GM12872 (cell line): ENCODE data around the gene PDCD1LG2.

Experiments used
- TF ChIP-seq, protein P1 (sequence below): IDR thresholded peaks from 3 replicates; pipeline ENCODE4 v1.5.1; 2011; ENCODE audit warnings: low read depth, mild to moderate bottlenecking, low read length, moderate library complexity; ENCODE audit not compliant: insufficient read depth

Gene PDCD1LG2

DNA sequence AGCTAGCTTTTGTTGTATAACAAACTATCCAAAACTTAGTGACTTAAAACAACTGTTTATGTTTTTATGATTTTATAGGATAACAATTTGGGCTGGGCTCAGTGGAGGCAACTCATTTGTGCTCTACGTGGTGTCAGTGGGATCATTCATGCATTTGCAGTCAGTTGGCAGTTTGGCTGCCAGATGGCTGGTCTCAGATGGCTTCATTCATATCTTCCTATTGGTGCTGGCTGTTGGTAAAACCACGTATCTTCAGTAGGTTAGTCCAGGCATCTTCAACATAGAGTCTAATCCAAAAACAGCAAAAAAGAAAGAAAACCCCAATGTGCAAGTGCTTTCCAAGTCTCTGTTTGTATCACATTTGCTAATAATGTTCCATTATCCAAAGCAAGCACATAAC, 66.9 kb downstream of the PDCD1LG2 start:
- TF ChIP-seq, protein P1, sequence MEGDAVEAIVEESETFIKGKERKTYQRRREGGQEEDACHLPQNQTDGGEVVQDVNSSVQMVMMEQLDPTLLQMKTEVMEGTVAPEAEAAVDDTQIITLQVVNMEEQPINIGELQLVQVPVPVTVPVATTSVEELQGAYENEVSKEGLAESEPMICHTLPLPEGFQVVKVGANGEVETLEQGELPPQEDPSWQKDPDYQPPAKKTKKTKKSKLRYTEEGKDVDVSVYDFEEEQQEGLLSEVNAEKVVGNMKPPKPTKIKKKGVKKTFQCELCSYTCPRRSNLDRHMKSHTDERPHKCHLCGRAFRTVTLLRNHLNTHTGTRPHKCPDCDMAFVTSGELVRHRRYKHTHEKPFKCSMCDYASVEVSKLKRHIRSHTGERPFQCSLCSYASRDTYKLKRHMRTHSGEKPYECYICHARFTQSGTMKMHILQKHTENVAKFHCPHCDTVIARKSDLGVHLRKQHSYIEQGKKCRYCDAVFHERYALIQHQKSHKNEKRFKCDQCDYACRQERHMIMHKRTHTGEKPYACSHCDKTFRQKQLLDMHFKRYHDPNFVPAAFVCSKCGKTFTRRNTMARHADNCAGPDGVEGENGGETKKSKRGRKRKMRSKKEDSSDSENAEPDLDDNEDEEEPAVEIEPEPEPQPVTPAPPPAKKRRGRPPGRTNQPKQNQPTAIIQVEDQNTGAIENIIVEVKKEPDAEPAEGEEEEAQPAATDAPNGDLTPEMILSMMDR: no peak

DNA sequence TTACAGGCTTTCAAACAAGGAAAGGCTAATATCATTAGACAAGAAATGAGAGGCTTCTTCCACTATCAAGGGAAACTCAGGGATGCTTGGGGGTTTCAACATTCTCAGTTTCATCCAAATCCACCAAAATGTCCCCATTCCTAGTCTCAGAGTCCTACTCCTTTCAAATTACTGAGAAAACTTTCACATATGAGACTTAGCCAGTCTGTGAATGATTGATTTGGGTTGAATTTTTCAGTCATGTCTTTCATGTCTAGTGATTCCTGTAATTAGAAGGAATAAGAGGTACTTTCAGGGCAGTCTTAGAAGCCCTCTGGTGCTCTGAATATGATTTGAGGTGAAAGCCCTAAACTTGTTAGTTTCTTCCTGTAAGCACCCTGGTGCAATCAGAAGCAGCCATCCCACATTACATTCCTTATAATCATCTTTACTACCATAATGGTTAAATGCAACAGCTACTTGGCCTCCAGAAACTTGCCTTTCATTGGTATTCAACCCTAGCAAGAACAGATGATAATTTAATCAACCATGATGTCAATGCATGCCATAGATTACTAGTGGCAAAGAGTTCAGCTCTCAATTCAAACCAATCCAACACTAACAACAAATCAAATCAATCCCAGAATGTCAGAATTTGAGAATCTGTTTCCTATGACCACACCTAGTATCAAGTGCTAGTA, 67.8 kb downstream of the PDCD1LG2 start:
- TF ChIP-seq, protein P1: no peak

DNA sequence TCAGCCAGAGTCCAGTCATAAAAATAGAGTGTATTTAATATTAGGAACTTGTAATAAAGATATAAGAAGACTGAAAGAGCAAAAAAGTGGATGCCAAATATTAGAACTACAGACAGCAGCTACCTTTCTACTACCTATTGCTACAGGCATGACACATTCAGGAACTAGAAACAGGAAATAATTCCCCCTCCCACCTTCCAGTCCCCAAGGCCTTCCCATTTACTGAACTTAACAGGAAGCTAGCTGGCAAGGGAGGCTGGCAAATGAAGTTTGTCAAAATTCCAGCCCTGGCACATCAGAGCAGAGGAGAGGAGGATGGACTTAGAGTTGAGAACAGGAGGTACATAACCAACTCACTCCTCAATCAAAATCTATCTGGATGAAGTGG, 68.4 kb downstream of the PDCD1LG2 start:
- TF ChIP-seq, protein P1: no peak

DNA sequence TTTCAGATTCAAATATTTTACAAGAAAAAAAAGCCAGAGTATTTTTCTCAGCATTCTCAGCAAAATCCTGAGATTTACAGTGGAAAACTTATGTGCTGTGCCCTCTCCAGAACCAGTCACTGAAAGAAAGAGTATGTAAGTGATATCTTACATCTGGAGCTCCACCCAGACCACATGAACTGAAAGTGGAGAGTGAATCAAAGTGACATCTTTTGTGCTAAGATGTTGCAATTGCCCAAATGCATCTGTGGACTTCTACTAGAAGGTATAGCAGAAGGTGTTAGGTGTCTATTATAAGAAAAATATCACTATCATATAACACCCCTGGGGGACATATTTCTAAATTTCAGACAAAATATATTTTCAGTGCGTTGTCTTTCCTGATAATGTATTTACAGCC, 69.5 kb downstream of the PDCD1LG2 start:
- TF ChIP-seq, protein P1: no peak

DNA sequence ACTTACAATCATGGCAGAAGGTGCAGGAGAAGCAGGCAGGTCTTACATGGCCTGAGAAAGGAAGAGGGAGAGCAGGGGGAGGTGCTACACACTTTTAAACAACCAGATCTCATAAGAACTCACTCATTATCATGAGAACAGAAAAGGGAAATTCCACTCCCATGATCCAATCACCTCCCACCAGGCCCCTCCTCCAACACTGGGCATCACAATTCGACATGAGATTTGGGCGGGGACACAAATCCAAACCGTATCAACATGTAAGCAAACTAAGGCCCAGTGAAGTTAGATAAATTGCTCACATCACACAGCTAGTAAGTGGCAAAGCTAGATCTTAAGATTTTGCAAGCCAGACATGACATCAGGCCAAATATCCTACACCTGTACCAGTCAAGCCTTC, 70.3 kb downstream of the PDCD1LG2 start:
- TF ChIP-seq, protein P1: no peak

DNA sequence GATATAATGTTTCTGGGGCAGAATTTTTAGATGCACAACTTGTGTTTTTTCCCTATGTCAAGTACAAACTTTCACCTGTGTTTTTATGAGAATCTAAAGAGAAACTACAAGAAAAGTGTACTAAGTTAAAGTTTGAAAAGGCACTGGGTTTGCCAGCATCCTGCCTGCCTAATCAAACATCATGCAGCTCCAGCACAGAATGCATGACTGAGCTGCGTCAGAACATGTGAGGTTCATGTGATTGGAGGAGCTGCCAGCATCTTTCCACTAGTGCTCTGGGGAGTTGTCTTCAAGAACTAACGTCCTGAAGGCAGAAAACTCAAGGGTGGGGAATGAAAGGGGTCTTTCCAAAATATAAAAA, 72.5 kb downstream of the PDCD1LG2 start:
- TF ChIP-seq, protein P1: no peak

DNA sequence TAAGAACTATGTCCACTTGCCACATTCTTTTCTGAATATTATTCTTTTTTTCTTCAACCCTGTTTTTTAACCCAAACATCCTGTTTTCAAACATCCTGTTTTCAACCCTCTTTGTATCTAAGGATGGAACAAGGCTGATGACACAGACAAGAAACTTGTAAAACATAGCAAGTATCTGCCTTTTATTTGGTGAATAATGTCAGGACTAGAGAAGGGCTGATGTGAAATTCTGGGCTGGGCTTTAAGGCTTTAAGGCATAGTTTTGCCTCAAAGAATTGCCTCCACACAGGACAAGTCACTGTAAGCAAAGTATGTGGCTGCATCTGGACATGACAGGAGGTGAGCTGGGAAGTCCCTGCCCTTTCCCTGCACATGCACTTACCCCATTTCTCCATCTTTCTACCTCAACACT, 76.1 kb downstream of the PDCD1LG2 start:
- TF ChIP-seq, protein P1: no peak
